Vagina (tissue), 2 donors: ENCODE measurements around the gene CD79B. TPM values are rescaled to one million over a fixed set of nuclear protein-coding genes. Genes with fewer than 3 reads are reported as not detected.
"Not testable (repeated sequence)": the region's sequence is repeated elsewhere in the genome, so short reads cannot be mapped to it uniquely, and the experiment has no call there.

Source experiments
- DNase-seq, 2 donors: peaks; one replicate each; pipeline ENCODE4 v3.0.0-alpha.2; 2017; ENCODE audit errors: extremely low spot score in 2 of 2
- H3K27ac ChIP-seq: fragments of 200-600 bp; sonication (generic); one replicate; pipeline ENCODE4 v1.5.1; 2019
- H3K27me3 ChIP-seq: fragments of 200-600 bp; sonication (generic); one replicate; pipeline ENCODE4 v1.5.1; 2019
- H3K36me3 ChIP-seq, 2 donors: fragments of 200-600 bp; sonication (generic); one replicate each; pipeline ENCODE4 v1.5.1; 2017 to 2019
- H3K4me1 ChIP-seq: fragments of 200-600 bp; sonication (generic); one replicate; pipeline ENCODE4 v1.5.1; 2019
- H3K4me3 ChIP-seq, 2 donors: fragments of 200-600 bp; sonication (generic); 1 replicate in 1 of 2; 2 replicates in 1 of 2; pipeline ENCODE4 v1.5.1; 2016 to 2019
- H3K9me3 ChIP-seq: fragments of 200-600 bp; sonication (generic); one replicate; pipeline ENCODE4 v1.5.1; 2019
- POLR2A ChIP-seq, 2 donors: fragments of 450-650 bp; IDR thresholded peaks; one replicate each; pipeline ENCODE4 v1.6.1; 2017; ENCODE audit warnings: antibody characterized with exemption in 2 of 2, mild to moderate bottlenecking in 2 of 2, moderate library complexity in 2 of 2
- POLR2AphosphoS5 ChIP-seq, 2 donors: sonication (generic); formaldehyde crosslinking; IDR thresholded peaks; one replicate each; pipeline ENCODE4 v1.9.0; 2017; ENCODE audit warnings: antibody characterized with exemption in 2 of 2, mild to moderate bottlenecking in 2 of 2, low read depth in 1 of 2; ENCODE audit not compliant: insufficient read depth in 1 of 2
- intact Hi-C: fragments of 100-400 bp; cut with DNase I; formaldehyde crosslinking; loops from one replicate; pipeline ENCODE4 v1.15.1; 2023
- total RNA-seq: library from RNA; depleted of rRNA; stranded (reverse); fragments of >200 nt; gene quantifications from one replicate; pipeline ENCODE4 v1.2.3, GENCODE V29; 2016
- TF ChIP-seq, protein P1 (sequence below), 3 experiments: fragments of 450-650 bp in 2 of 3; fragments of 200-600 bp in 1 of 3; sonication (generic) in 1 of 3; IDR thresholded peaks; one replicate each; pipeline ENCODE4 v1.5.1; 2017 to 2019; ENCODE audit warnings: antibody characterized with exemption in 3 of 3, mild to moderate bottlenecking in 2 of 3, moderate library complexity in 2 of 3

Gene CD79B
- total RNA-seq, 1 donor from 2014 or later, result 3.9 TPM

DNA sequence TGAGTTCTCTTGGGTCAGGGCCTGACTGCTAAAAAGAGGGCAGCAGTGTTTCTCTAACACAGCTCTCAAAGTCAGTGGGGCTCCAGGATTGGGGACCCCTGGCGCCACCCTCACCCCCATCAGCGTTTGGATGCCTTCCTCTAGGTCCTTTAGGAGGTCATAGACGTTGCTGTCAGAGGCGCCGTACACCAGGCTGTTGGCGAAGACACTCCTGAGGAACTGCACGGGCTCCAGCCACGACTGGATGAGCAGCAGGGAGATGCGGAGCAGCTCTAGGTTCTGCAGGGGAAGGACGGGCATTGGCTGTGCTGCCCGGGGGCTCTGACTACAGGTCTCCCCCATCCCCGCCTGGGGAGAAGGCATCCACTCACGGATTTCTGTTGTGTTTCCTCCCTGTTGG lies 14.5 kb downstream of the CD79B start:
- intact Hi-C loops, result loop anchor here (10.0 kb wide), 2 partner anchors 107 to 217 kb away; partner anchors contain the start of genes ERN1 and ICAM2
- Histone ChIP-seq H3K27ac (no peak overlapping the region), H3K4me3 (no peak overlapping the region), H3K4me1 (no peaks in the 10 kb centered on the region), H3K9me3 (no peaks in the 10 kb centered on the region), H3K36me3 (no peaks in the 10 kb centered on the region), H3K27me3 (no peaks in the 10 kb centered on the region)
- DNase-seq, result no peak
- TF ChIP-seq, protein P1, sequence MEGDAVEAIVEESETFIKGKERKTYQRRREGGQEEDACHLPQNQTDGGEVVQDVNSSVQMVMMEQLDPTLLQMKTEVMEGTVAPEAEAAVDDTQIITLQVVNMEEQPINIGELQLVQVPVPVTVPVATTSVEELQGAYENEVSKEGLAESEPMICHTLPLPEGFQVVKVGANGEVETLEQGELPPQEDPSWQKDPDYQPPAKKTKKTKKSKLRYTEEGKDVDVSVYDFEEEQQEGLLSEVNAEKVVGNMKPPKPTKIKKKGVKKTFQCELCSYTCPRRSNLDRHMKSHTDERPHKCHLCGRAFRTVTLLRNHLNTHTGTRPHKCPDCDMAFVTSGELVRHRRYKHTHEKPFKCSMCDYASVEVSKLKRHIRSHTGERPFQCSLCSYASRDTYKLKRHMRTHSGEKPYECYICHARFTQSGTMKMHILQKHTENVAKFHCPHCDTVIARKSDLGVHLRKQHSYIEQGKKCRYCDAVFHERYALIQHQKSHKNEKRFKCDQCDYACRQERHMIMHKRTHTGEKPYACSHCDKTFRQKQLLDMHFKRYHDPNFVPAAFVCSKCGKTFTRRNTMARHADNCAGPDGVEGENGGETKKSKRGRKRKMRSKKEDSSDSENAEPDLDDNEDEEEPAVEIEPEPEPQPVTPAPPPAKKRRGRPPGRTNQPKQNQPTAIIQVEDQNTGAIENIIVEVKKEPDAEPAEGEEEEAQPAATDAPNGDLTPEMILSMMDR (IDR thresholded peaks at IDR 0.05), result no peak

DNA sequence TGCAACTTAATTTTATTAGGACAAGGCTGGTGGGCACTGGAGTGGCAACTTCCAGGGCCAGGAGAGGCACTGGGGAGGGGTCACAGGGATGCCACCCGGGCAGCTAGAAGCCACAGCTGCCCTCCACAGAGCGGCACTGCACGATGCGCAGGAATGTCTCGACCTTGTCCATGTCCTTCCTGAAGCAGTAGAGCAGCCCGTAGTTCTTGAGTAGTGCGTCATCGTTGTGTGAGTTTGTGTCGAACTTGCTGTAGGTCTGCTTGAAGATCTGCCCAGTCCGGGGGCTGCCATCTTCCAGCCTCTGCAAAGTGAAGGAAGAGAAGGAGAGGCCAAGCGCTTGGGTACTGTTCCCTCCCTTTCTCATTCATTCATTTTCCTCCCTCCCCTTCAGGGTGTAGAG lies 14.9 kb downstream of the CD79B start:
- not testable (repeated sequence) for H3K4me1 ChIP-seq, DNase-seq, H3K27ac ChIP-seq, H3K36me3 ChIP-seq, H3K4me3 ChIP-seq, H3K27me3 ChIP-seq, H3K9me3 ChIP-seq
- intact Hi-C loops, result loop anchor here (10.0 kb wide), 2 partner anchors 108 to 218 kb away; partner anchors contain the start of genes ERN1 and ICAM2

DNA sequence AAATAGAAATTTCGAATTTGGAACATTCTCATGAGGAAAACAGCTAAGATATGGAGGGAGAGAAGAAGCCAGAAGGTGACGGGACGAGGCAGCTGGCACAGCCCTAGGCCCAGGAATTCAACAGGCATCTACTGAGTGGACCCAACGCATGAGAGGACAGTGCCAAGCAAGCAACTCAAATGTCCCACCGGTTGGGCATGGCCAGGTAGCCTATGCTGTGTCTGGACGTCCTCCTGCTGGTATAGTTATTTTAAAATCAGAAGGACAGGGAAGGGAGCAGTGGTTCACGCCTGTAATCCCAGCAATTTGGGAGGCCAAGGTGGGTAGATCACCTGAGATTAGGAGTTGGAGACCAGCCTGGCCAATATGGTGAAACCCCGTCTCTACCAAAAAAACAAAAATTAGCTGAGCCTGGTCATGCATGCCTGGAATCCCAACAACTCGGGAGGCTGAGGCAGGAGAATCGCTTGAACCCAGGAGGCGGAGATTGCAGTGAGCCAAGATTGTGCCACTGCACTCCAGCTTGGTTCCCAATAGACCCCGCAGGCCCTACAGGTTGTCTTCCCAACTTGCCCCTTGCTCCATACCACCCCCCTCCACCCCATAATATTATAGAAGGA lies 15.5 kb downstream of the CD79B start:
- Histone ChIP-seq H3K36me3 (no peaks in the 10 kb centered on the region), H3K27ac (no peak overlapping the region), H3K4me3 (no peak overlapping the region), H3K9me3 (no peaks in the 10 kb centered on the region), H3K4me1 (no peaks in the 10 kb centered on the region), H3K27me3 (no peaks in the 10 kb centered on the region)
- no peak for TF ChIP-seq POLR2A (IDR thresholded peaks at IDR 0.05)
- TF ChIP-seq, protein P1 (IDR thresholded peaks at IDR 0.05), result no peak
- TF ChIP-seq POLR2AphosphoS5 (IDR thresholded peaks at IDR 0.05; ENCODE audit: insufficient read depth in 1 of 2, low read depth in 1 of 2), result no peak
- DNase-seq, result no peak
- intact Hi-C loops, result loop anchor here (10.0 kb wide), 2 partner anchors 108 to 218 kb away; partner anchors contain the start of genes ERN1 and ICAM2

DNA sequence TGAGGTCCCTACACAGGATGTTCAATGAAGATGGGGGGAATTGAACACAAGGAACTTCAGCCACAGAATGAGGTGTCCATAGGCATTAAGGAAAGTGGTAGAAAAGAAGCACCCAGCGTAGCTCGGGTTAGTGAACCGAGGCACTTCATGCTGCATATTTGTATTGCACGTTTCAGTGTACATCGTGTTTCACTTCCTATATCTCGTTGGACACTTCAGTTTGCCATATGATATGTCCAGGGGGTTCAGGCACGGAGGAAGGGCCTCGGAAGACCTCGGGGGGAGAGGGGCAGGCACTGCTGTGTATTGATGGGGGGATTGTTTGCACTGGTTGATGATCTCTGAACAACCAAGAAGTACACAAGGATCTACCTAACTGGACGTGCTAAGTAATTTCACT lies 16.4 kb downstream of the CD79B start:
- DNase-seq, H3K4me1 ChIP-seq, H3K36me3 ChIP-seq, H3K27ac ChIP-seq, H3K27me3 ChIP-seq, H3K4me3 ChIP-seq, H3K9me3 ChIP-seq: not testable (repeated sequence)
- intact Hi-C loops, result loop anchor here (10.0 kb wide), 2 partner anchors 109 to 219 kb away; partner anchors contain the start of genes ERN1 and ICAM2

DNA sequence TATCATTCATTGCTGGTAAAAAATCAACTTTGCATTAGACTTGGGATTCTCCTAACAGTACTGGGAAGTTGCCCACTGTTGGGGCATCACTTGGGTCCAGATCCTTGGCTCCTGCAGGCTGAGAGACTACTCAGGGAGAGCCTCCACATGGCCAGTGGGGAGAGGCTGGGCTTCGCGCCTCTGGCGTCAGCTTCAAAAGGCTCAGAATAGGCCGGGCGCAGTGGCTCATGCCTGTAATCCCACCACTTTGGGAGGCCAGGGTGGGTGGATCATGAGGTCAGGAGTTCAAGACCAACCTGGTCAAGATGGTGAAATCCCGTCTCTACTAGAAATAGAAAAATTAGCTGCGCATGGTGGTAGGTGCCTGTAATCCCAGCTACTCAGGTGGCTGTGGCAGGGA lies 17.7 kb downstream of the CD79B start:
- TF ChIP-seq POLR2AphosphoS5 (IDR thresholded peaks at IDR 0.05; ENCODE audit: insufficient read depth in 1 of 2, low read depth in 1 of 2) (no peak), POLR2A (IDR thresholded peaks at IDR 0.05) (no peak)
- TF ChIP-seq, protein P1 (IDR thresholded peaks at IDR 0.05), result no peak
- Histone ChIP-seq H3K9me3 (no peaks in the 10 kb centered on the region), H3K4me3 (no peak overlapping the region), H3K27me3 (no peaks in the 10 kb centered on the region), H3K36me3 (no peaks in the 10 kb centered on the region), H3K27ac (no peak overlapping the region), H3K4me1 (no peaks in the 10 kb centered on the region)
- intact Hi-C loops, result loop anchor here (10.0 kb wide), 2 partner anchors 110 to 220 kb away; partner anchors contain the start of genes ERN1 and ICAM2
- DNase-seq, result no peak

DNA sequence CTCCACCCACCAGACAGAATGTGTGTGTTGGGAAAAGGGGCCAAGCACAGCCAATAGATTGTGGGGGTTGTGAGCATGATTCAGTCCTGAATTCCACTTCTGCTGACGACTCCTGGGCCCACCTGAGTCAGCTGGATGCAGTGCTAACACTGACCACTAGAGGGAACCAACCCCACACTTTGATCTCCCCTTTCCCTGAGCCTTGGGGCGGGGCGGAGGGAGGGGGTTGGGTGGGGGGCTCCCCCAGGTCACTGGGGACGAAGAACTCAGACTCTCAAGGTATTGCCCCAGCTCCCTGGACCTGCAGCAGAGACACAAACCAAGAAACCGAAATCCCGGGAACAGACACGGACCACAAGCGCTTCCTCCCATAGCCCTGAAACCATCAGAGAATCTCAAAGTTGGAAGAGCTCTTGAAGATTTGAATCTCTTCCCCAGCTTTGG lies 20.5 kb downstream of the CD79B start:
- Histone ChIP-seq H3K9me3 (no peaks in the 10 kb centered on the region), H3K4me3 (no peak overlapping the region), H3K27ac (no peak overlapping the region), H3K27me3 (no peaks in the 10 kb centered on the region), H3K36me3 (no peaks in the 10 kb centered on the region), H3K4me1 (no peaks in the 10 kb centered on the region)
- no peak for TF ChIP-seq POLR2AphosphoS5 (IDR thresholded peaks at IDR 0.05; ENCODE audit: insufficient read depth in 1 of 2, low read depth in 1 of 2)
- no peak for TF ChIP-seq POLR2A (IDR thresholded peaks at IDR 0.05)
- TF ChIP-seq, protein P1 (IDR thresholded peaks at IDR 0.05), result peak; percentile 33 to 80 (median 65)
- no peak for DNase-seq
- intact Hi-C loops, result loop anchor here (10.0 kb wide), 2 partner anchors 113 to 223 kb away; partner anchors contain the start of genes ERN1 and ICAM2
